ENCODE data around the gene TMEM185B.
"Not testable (repeated sequence)": the region's sequence is repeated elsewhere in the genome, so short reads cannot be mapped to it uniquely, and the experiment has no call there.

The TMEM185B gene

DNA sequence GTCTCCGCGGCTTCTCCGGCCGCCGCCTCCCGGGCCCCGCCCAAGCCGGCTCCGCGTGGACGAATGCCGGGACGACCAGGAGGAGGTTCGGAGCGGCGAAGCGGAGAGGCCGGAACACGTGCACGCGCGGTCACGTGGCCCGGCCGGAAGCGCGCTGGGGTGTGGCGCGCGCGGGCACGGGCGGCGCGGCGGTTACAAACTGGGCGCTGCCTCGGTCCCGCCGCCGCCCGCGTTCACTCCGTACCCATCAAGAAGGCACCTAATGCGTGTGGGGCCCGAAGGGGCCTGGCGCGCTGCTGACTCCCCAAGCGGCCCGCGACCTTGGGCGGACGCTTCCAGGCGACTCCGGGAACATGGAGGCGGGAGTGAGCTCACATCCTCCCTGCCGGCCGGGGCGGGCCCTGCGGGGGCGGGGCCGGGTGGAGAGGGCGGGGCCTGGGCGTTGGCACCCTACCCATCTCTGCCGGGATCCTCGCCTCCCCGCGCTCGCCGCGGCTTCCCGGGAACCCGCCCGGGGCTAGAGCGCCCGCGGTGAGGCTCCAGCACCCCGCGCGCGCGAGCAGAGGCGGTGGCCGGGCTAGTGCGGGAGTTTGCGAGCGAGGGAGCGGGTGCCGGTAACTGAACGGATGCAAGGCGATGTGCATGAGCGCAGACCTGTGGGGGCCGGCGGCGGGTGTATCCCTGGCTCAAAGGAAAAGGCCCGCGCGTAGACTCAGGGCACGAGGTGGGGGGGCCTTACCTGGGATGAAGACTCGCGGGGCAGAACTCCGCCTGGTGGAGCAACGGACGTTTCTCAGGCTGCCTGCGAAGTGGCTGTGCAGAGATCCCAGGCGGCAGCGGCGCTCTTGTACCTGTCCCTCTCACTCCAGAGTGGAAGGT lies at the start of gene TMEM185B:
Gene TMEM185B (minus strand): TSS at position 367 of the 879 bp plus-strand sequence. CDS start 424 bp downstream, outside the sequence.
- peaks cover 5% of the 10 kb centered on the region for H3K36me3 ChIP-seq (ENCODE audit: control insufficient read depth, insufficient read depth, low read length)
- peaks cover 5% of the 10 kb centered on the region for H3K9me3 ChIP-seq (ENCODE audit: control insufficient read depth, insufficient read depth, low read length)
- peaks cover 48% of the 10 kb centered on the region for H3K27me3 ChIP-seq (ENCODE audit: control insufficient read depth, insufficient read depth, low read length)
- H3K9ac ChIP-seq (ENCODE audit: low read depth, low read length): peak within 1 kb of the TSS; percentile 41
- peaks cover 5% of the 10 kb centered on the region for H3K4me1 ChIP-seq (ENCODE audit: control insufficient read depth, insufficient read depth, low read length)
- peak within 1 kb of the TSS; percentile 63 for H3K4me3 ChIP-seq (ENCODE audit: low read depth, low read length)

DNA sequence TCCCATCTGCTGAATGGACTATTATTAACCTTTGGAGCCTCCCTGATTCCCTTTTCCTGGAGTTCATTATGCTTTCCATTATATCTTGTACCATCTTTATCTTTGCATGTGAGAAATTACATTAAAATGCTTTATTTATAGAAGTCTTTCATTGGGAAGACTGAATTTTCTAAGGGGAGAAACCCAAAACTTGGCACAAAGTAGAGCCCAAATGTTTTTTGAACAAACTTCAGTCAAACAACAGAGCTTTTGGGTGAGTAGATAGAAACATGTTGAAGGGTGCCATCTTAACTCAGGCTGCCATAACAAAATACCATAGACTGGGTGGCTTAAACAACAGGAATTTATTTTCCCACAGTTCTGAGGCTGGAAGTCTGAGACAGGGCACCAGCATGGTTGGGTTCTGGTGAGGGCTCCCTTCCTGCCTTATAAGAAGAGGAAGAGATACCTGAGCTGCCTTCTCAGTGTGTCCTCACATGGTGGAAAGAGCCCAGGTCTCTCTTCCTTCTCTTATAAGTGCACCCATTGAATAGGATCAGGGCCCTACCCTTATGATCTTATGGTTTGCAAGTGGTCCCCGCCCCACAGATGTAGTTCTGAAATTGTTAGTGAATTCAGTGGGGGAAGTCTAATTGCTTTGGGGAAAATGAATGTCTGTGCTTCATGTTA lies 48.6 kb upstream of the TMEM185B start:
- peaks cover 7% of the 10 kb centered on the region for H3K9me3 ChIP-seq (ENCODE audit: control insufficient read depth, insufficient read depth, low read length)

DNA sequence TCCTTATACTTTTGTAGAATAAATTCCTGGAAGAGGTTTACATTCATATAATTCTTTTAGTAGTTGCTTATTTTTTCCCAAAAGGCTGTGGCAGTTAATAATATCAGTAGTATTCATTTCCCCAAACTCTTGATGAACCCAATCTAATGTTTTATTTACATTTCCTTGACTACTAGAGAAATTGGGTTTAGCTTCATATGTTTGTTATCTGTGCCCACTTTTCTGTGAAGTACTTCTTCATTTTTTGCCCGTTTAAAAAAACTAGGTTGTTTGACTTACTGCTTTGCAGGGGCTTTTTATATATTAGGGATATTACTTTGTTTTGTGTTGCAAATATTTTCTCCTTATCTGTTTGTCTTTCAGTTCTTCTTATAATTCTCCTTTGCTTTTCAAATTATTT lies 46.6 kb upstream of the TMEM185B start:
- Histone ChIP-seq H3K4me1 (ENCODE audit: control insufficient read depth, insufficient read depth, low read length) (no peaks in the 10 kb centered on the region), H3K4me3 (ENCODE audit: low read depth, low read length) (no peak overlapping the region), H3K27me3 (ENCODE audit: control insufficient read depth, insufficient read depth, low read length) (no peaks in the 10 kb centered on the region), H3K9ac (ENCODE audit: low read depth, low read length) (no peak overlapping the region), H3K36me3 (ENCODE audit: control insufficient read depth, insufficient read depth, low read length) (no peaks in the 10 kb centered on the region), H3K9me3 (ENCODE audit: control insufficient read depth, insufficient read depth, low read length) (no peaks in the 10 kb centered on the region)

More for the DNA sequence above, 48.6 kb upstream of the TMEM185B start:
- no peaks in the 10 kb centered on the region for H3K4me1 ChIP-seq (ENCODE audit: control insufficient read depth, insufficient read depth, low read length)
- H3K27me3 ChIP-seq (ENCODE audit: control insufficient read depth, insufficient read depth, low read length): no peaks in the 10 kb centered on the region
- H3K4me3 ChIP-seq (ENCODE audit: low read depth, low read length): no peak overlapping the region
- H3K9ac ChIP-seq (ENCODE audit: low read depth, low read length): no peak overlapping the region
- H3K36me3 ChIP-seq (ENCODE audit: control insufficient read depth, insufficient read depth, low read length): no peaks in the 10 kb centered on the region

GRCh38 chr2:120269076-120269744 lies 46.0 kb upstream of the TMEM185B start:
- no peaks in the 10 kb centered on the region for H3K4me1 ChIP-seq (ENCODE audit: control insufficient read depth, insufficient read depth, low read length)
- H3K36me3 ChIP-seq (ENCODE audit: control insufficient read depth, insufficient read depth, low read length): no peaks in the 10 kb centered on the region
- no peak overlapping the region for H3K9ac ChIP-seq (ENCODE audit: low read depth, low read length)
- no peaks in the 10 kb centered on the region for H3K9me3 ChIP-seq (ENCODE audit: control insufficient read depth, insufficient read depth, low read length)
- no peaks in the 10 kb centered on the region for H3K27me3 ChIP-seq (ENCODE audit: control insufficient read depth, insufficient read depth, low read length)
- no peak overlapping the region for H3K4me3 ChIP-seq (ENCODE audit: low read depth, low read length)

GRCh38 chr2:120267348-120267747 lies 44.1 kb upstream of the TMEM185B start:
- no peaks in the 10 kb centered on the region for H3K4me1 ChIP-seq (ENCODE audit: control insufficient read depth, insufficient read depth, low read length)
- H3K9ac ChIP-seq (ENCODE audit: low read depth, low read length): no peak overlapping the region
- H3K4me3 ChIP-seq (ENCODE audit: low read depth, low read length): no peak overlapping the region
- no peaks in the 10 kb centered on the region for H3K27me3 ChIP-seq (ENCODE audit: control insufficient read depth, insufficient read depth, low read length)
- no peaks in the 10 kb centered on the region for H3K36me3 ChIP-seq (ENCODE audit: control insufficient read depth, insufficient read depth, low read length)
- H3K9me3 ChIP-seq (ENCODE audit: control insufficient read depth, insufficient read depth, low read length): no peaks in the 10 kb centered on the region

GRCh38 chr2:120265006-120265405 lies 41.8 kb upstream of the TMEM185B start:
- Histone ChIP-seq H3K9ac (ENCODE audit: low read depth, low read length) (no peak overlapping the region), H3K36me3 (ENCODE audit: control insufficient read depth, insufficient read depth, low read length) (no peaks in the 10 kb centered on the region), H3K27me3 (ENCODE audit: control insufficient read depth, insufficient read depth, low read length) (no peaks in the 10 kb centered on the region), H3K9me3 (ENCODE audit: control insufficient read depth, insufficient read depth, low read length) (no peaks in the 10 kb centered on the region), H3K4me1 (ENCODE audit: control insufficient read depth, insufficient read depth, low read length) (no peaks in the 10 kb centered on the region), H3K4me3 (ENCODE audit: low read depth, low read length) (no peak overlapping the region)

- Histone ChIP-seq H3K9me3 (ENCODE audit: control insufficient read depth, insufficient read depth, low read length) (no peaks in the 10 kb centered on the region), H3K4me1 (ENCODE audit: control insufficient read depth, insufficient read depth, low read length) (no peaks in the 10 kb centered on the region), H3K4me3 (ENCODE audit: low read depth, low read length) (no peak overlapping the region), H3K9ac (ENCODE audit: low read depth, low read length) (no peak overlapping the region), H3K27me3 (ENCODE audit: control insufficient read depth, insufficient read depth, low read length) (no peaks in the 10 kb centered on the region), H3K36me3 (ENCODE audit: control insufficient read depth, insufficient read depth, low read length) (no peaks in the 10 kb centered on the region)
Measured at GRCh38 chr2:120262761-120263428, 39.7 kb upstream of the TMEM185B start.

DNA sequence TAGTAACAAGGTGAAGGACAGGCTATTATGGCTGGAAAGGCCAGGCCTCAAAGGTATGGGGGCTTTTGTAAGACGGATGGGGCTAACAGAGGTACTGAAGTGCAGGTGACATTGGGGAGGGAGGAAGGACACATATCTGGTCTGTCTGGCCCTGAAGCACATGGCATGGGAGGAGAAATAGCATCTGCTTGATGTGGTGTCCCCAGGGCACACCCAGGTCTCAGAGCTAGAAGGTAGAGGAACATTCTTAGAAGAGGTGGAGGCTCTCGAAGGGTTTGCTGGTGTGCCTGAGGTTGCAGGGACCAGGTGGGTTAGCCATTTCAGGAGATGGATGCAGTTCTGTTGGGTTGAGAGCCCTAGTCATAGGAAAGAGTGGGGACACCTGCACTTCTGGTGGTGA lies 39.0 kb upstream of the TMEM185B start:
- Histone ChIP-seq H3K4me3 (ENCODE audit: low read depth, low read length) (no peak overlapping the region), H3K27me3 (ENCODE audit: control insufficient read depth, insufficient read depth, low read length) (no peaks in the 10 kb centered on the region), H3K36me3 (ENCODE audit: control insufficient read depth, insufficient read depth, low read length) (no peaks in the 10 kb centered on the region), H3K9ac (ENCODE audit: low read depth, low read length) (no peak overlapping the region), H3K4me1 (ENCODE audit: control insufficient read depth, insufficient read depth, low read length) (no peaks in the 10 kb centered on the region), H3K9me3 (ENCODE audit: control insufficient read depth, insufficient read depth, low read length) (no peaks in the 10 kb centered on the region)

DNA sequence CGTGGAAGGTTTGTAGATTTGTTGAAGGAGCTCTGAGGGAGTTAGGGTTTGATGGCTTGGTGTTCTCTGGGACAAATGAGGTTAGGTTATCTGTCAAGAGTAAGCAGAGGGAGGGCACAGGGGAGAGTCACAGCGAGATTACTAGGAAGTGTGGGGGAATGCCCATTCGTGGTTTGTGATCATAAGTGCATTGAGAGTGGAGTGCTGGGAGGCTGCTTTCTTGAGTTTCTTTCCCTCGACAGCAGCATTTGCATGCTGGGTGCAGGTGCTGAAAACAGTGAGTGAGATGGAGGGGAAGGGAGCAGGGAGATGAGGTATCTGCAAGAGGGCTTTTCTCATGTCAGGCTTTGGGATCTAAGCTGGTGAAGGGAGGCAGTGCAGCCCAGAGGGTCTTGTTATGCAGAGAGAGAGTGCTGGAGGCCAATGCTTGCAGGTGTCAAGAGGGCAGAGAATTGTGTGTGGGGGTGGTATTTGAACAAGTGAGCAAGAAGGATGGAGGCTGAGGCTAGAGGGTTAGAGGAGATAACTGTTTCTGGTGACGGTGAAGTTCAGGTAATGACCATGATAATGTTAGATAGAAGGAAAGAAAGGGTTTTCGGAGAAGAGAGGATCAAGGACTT lies 38.3 kb upstream of the TMEM185B start:
- Histone ChIP-seq H3K9ac (ENCODE audit: low read depth, low read length) (no peak overlapping the region), H3K27me3 (ENCODE audit: control insufficient read depth, insufficient read depth, low read length) (no peaks in the 10 kb centered on the region), H3K4me3 (ENCODE audit: low read depth, low read length) (no peak overlapping the region), H3K9me3 (ENCODE audit: control insufficient read depth, insufficient read depth, low read length) (no peaks in the 10 kb centered on the region), H3K4me1 (ENCODE audit: control insufficient read depth, insufficient read depth, low read length) (no peaks in the 10 kb centered on the region), H3K36me3 (ENCODE audit: control insufficient read depth, insufficient read depth, low read length) (no peaks in the 10 kb centered on the region)

DNA sequence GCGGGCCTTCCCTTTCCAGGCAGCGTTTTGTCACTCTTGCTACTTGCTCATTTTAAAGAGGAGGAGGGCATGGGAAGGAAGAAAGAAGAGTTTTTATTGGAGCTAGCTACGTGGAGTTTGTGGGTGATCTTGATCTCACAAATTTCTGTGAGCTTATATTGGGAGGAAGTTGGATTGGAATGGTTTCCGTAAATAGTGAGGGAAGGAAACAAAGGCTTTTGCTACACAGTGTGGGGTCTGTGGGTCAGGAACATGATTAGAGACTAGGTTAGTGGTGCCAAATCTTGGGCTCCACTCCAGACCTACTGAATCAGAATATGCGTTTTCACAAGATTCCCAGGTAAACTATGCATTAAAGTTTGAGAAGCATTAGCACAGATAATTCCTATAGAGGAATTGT lies 37.5 kb upstream of the TMEM185B start:
- H3K27me3 ChIP-seq (ENCODE audit: control insufficient read depth, insufficient read depth, low read length): no peaks in the 10 kb centered on the region
- no peaks in the 10 kb centered on the region for H3K36me3 ChIP-seq (ENCODE audit: control insufficient read depth, insufficient read depth, low read length)
- H3K4me3 ChIP-seq (ENCODE audit: low read depth, low read length): no peak overlapping the region
- no peak overlapping the region for H3K9ac ChIP-seq (ENCODE audit: low read depth, low read length)
- H3K9me3 ChIP-seq (ENCODE audit: control insufficient read depth, insufficient read depth, low read length): no peaks in the 10 kb centered on the region
- no peaks in the 10 kb centered on the region for H3K4me1 ChIP-seq (ENCODE audit: control insufficient read depth, insufficient read depth, low read length)

DNA sequence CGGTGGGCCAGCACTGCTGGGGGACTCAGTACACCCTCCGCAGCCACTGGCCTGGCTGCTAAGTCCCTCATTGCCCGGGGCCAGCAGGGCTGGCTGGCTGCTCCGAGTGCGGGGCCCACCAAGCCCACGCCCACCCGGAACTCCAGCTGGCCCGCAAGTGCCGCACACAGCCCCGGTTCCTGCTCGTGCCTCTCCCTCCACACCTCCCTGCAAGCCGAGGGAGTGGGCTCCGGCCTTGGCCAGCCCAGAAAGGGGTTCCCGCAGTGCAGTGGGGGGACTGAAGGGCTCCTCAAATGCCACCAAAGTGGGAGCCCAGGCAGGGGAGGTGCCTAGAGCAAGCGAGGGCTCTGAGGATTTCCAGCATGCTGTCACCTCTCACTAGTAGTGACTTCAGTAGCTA lies 36.7 kb upstream of the TMEM185B start:
- not testable (repeated sequence) for H3K9me3 ChIP-seq (ENCODE audit: control insufficient read depth, insufficient read depth, low read length); H3K4me3 ChIP-seq (ENCODE audit: low read depth, low read length); H3K36me3 ChIP-seq (ENCODE audit: control insufficient read depth, insufficient read depth, low read length); H3K27me3 ChIP-seq (ENCODE audit: control insufficient read depth, insufficient read depth, low read length); H3K9ac ChIP-seq (ENCODE audit: low read depth, low read length); H3K4me1 ChIP-seq (ENCODE audit: control insufficient read depth, insufficient read depth, low read length)
